AG09319 (cell line): ENCODE results near the gene NCAPD3.

Source experiments
- DNase-seq: peaks from one replicate; pipeline ENCODE4 v3.0.0-alpha.2; 2010; ENCODE audit warnings: low read depth; ENCODE audit errors: extremely low read depth
- CTCF ChIP-seq: IDR thresholded peaks from 2 replicates; pipeline ENCODE4 v1.5.1; 2011; ENCODE audit warnings: low read depth, mild to moderate bottlenecking, inconsistent platforms, low read length, moderate library complexity

NCAPD3 gene

DNA sequence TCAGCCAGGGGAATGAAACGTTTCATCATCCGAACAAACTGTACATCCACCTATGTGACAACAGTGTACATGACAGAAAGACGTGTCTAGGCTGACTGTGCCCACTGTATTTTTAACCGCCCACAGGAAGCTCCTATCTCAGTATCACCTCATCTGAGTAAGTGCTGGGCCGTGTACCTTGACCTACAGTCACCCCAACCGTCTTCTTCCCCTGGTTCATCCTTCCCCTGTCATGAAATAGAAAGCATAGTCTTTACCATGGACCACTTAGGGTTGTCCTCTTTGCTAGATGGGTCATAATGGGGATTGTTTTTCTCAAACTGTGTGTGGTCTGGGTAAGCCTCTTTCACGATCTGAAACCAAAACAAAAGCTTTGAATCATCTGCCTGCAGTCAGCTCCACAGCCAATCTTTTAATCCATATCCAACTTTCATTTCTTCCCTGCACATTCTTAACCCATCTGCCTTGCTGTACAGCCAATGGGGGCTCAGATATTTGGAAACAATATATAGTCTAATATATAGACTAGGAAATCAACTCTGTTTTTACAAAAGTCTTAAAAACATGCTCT, 25.2 kb upstream of the NCAPD3 start:
- no peak for TF ChIP-seq CTCF
- DNase-seq: no peak

DNA sequence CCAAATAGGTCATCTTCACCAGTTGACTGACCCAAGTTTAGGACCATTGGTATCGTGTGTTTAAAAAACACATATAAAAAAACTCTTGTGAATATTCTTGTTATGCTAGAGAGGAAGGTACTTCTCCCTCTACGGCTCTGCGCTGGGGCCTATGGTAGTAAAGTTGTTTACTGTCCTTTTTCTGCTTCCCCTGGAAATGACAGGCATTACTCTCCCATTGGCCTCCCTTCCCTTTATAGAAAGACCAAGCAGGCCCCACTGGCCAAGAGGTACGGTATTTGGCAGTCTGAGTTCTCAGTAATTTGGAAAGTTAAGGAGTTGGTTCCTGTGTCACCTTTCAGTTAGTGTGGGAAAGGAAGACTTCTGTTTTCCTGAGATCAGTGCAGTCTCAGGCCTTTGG, 22.9 kb upstream of the NCAPD3 start:
- no peak for TF ChIP-seq CTCF
- no peak for DNase-seq

- DNase-seq: no peak
- TF ChIP-seq CTCF: no peak
Measured at GRCh38 chr11:134246100-134246499, 22.3 kb upstream of the NCAPD3 start.

DNA sequence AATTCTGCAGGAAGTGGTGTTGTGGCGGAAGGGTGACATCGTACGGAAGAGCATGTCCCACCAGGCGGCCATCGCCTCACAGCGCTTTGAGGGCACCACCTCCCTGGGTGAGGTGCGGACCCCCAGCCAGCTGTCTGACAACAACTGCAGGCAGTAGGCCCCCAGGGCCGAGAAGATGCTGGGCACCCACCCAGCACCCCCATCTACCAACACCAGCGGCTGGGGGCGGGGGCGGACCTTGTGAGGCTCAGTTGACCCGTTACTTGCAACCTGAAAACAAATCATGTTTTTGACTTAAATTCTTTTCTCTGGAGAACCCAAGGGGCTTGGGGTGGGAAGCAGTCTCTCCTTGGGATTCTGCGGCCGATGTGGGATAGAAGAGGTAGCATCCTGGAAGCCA, 21.7 kb upstream of the NCAPD3 start:
- TF ChIP-seq CTCF: no peak

GRCh38 chr11:134244593-134244992, 20.8 kb upstream of the NCAPD3 start:
- TF ChIP-seq CTCF: peak; percentile 36
- DNase-seq: no peak

More for the DNA sequence above, 21.7 kb upstream of the NCAPD3 start:
- no peak for DNase-seq

- TF ChIP-seq CTCF: no peak
- no peak for DNase-seq
Measured at GRCh38 chr11:134243913-134244312, 20.1 kb upstream of the NCAPD3 start.

DNA sequence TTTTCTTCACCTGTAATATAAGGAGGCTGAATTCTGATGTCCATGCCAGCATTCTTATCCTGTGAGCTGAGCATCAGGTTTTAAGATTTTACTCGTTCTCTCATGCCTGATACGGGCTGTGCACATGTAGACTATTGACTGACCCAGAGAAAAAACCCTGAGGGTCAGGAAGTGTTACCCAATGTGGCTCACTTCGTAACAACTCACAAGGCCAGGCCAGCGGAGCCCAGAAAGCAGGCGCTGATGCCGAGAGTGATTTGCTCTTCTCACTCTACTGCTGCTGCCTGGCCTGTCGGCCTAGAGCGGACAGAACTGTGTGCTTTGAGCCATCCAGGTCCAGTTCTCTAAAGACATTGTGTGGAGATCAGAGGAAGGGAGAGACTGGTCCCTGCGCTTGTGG, 18.6 kb upstream of the NCAPD3 start:
- no peak for DNase-seq
- no peak for TF ChIP-seq CTCF
